Stomach smooth muscle (tissue), 2 donors: ENCODE results near the gene RCN2.
"Not testable (repeated sequence)": the region's sequence is repeated elsewhere in the genome, so short reads cannot be mapped to it uniquely, and the experiment has no call there.

ENCODE experiments used
- H3K27ac ChIP-seq: one replicate; pipeline ENCODE4 v1.7.0; 2013; ENCODE audit warnings: mild to moderate bottlenecking, low read length, inconsistent platforms
- H3K27me3 ChIP-seq, 2 donors: one replicate each; pipeline ENCODE4 v1.7.0; 2013; ENCODE audit warnings: low read length in 2 of 2; ENCODE audit not compliant: insufficient read depth in 2 of 2, control insufficient read depth in 1 of 2
- H3K36me3 ChIP-seq, 2 donors: one replicate each; pipeline ENCODE4 v1.7.0; 2013; ENCODE audit warnings: low read length in 2 of 2; ENCODE audit not compliant: control insufficient read depth in 2 of 2, insufficient read depth in 2 of 2
- H3K4me1 ChIP-seq: one replicate; pipeline ENCODE4 v1.7.0; 2013; ENCODE audit warnings: low read length; ENCODE audit not compliant: control insufficient read depth, insufficient read depth
- H3K4me3 ChIP-seq, 2 donors: one replicate each; pipeline ENCODE4 v1.7.0; 2013; ENCODE audit warnings: low read length in 2 of 2
- H3K9ac ChIP-seq, 2 donors: one replicate each; pipeline ENCODE4 v1.7.0; 2013; ENCODE audit warnings: low read length in 2 of 2, mild to moderate bottlenecking in 1 of 2
- H3K9me3 ChIP-seq, 2 donors: one replicate each; pipeline ENCODE4 v1.7.0; 2013; ENCODE audit warnings: low read length in 2 of 2; ENCODE audit not compliant: control insufficient read depth in 2 of 2
- donor health status: healthy.
- donor health status: Pancreatic carcinoma.

The RCN2 gene

DNA sequence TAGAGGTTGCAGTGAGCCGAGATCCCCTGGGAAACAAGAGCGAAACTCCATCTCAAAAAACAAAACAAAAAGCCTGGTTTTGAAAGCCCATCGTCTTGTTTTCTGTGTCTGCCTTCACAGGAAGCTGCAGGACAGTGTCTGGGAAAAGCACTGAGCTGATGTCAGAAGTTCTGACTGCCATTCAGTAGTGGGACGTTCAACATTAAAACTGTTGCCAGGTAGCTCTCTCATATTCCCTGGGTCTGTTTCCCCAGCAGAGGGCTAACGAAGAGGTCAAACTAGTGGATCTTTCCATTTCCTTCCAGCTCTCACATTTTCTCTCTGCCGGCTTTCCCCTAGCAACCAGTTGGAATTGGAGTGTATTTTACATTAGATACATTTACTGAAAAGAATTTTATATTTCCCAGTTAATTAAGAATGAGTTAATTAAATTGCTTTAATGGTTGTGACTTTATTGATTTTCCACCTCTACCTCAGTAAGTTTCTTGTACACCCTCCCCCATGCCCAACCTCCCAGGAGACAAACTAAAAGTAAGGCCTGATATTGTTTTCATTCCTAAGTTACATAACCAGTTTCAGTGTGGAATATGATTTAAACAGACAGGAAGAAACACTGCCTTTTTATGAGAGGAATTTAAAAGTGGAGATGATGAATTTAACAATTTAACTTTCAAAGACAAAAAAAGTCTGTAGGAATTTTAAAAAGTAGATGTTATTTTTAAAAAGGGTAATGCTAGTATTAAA, 29.9 kb downstream of the RCN2 start:
- H3K9me3 ChIP-seq: no peaks in the 10 kb centered on the region
- H3K9ac ChIP-seq: no peak overlapping the region
- peaks cover 10% of the 10 kb centered on the region for H3K4me1 ChIP-seq
- no peak overlapping the region for H3K27ac ChIP-seq
- H3K4me3 ChIP-seq: peak overlapping the region in 1 of 2 donors; percentile 29
- H3K27me3 ChIP-seq: no peaks in the 10 kb centered on the region
- no peaks in the 10 kb centered on the region for H3K36me3 ChIP-seq

DNA sequence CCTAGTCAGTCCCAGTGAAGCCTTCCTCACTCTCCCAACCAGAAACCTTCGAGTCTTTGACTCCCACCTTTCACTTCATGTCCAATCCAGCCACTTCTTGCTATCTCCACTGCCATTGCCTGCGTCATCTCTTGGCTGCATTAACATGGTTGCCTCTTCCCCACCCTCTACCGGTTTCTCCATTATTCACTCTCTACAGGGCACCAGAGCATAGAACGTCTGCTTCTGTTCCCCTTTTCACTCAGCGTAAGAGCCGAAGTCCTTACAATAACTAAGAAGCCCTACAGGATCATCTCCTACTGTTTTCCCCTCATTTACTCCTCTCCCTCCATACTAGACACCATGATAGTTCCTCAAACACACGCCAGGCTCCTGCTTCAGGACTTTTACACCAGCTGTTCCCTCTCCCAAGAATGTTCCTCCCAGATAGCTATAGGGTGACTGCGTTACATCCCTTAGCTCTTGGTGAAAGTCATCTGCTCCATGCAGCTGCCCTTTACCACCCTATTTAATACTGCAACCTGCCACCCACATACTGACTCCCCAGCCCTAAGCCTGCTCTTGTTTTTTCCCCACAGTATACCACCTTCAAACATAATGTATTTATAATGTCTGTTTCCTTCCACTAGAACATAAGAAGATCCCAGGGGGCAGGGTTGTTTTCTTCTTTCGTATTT, 30.9 kb downstream of the RCN2 start:
- Histone ChIP-seq H3K9me3 (no peaks in the 10 kb centered on the region), H3K27ac (no peak overlapping the region)

DNA sequence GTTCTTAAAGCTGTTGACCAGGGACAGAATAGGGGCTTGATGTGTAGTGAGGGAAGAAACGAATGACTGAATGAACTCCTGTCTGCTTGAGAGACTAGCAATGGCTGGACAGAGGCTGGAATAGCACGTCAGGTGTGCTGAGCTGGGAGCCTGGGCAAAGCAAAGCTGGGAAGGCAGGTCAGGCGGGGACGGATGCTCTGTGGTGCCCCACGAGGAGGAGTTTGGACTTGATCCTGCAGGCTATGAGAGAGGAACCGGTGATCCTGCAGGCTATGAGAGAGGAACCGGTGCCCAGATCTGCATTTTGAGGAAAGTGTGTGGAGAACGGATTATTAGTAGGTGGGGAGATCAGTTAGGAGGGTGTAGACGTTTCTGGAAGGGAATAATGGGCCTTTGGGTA, 32.0 kb downstream of the RCN2 start:
- no peak overlapping the region for H3K27ac ChIP-seq
- no peaks in the 10 kb centered on the region for H3K27me3 ChIP-seq
- H3K4me3 ChIP-seq: no peak overlapping the region
- no peaks in the 10 kb centered on the region for H3K36me3 ChIP-seq
- no peaks in the 10 kb centered on the region for H3K9me3 ChIP-seq
- H3K9ac ChIP-seq: no peak overlapping the region
- peaks cover 12% of the 10 kb centered on the region for H3K4me1 ChIP-seq

More for the DNA sequence above, 30.9 kb downstream of the RCN2 start:
- peaks cover 12% of the 10 kb centered on the region for H3K4me1 ChIP-seq
- H3K4me3 ChIP-seq: no peak overlapping the region
- no peaks in the 10 kb centered on the region for H3K36me3 ChIP-seq
- no peaks in the 10 kb centered on the region for H3K27me3 ChIP-seq
- no peak overlapping the region for H3K9ac ChIP-seq

DNA sequence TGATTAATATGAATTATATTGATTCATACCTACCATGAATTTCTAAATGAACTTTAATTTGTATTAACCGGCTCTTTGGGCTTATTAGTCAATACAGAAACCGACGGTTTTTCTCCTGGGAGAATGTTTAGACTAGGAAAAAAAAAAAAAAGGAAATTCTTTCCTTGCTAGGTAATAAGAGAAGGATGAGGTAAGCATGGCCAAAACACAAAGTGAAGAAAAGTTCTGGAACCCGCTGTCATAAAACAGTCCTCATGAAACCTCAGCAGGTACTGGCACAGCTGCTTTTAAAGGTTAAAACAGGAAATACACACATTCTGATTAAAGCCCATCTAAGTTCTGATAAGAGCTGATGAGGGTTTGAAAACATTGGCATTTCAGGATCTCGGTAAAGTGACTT, 32.6 kb downstream of the RCN2 start:
- Histone ChIP-seq H3K4me3 (no peak overlapping the region), H3K9ac (no peak overlapping the region)

DNA sequence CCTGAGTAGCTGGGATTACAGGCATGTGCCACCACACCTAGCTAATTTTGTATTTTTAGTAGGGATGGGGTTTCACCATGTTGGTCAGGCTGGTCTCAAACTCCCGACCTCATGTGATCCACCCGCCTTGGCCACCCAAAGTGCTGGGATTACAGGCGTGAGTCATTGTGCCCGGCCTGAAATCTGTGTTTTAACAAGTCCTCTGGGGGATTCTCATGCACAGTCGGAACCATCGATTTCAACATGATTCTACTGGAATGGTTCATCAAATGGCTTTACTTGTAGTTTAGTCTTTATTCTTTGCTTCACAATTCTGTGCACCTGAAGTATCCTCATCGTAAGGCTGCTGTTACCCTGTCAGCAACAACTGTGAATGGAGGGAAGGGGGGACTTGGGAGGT, 34.5 kb downstream of the RCN2 start:
- peaks cover 12% of the 10 kb centered on the region for H3K4me1 ChIP-seq
- not testable (repeated sequence) for H3K4me3 ChIP-seq, H3K9me3 ChIP-seq, H3K27ac ChIP-seq, H3K9ac ChIP-seq, H3K27me3 ChIP-seq, H3K36me3 ChIP-seq

More for the DNA sequence above, 32.6 kb downstream of the RCN2 start:
- no peaks in the 10 kb centered on the region for H3K9me3 ChIP-seq
- H3K36me3 ChIP-seq: no peaks in the 10 kb centered on the region
- H3K4me1 ChIP-seq: peaks cover 12% of the 10 kb centered on the region
- H3K27ac ChIP-seq: no peak overlapping the region
- H3K27me3 ChIP-seq: no peaks in the 10 kb centered on the region

DNA sequence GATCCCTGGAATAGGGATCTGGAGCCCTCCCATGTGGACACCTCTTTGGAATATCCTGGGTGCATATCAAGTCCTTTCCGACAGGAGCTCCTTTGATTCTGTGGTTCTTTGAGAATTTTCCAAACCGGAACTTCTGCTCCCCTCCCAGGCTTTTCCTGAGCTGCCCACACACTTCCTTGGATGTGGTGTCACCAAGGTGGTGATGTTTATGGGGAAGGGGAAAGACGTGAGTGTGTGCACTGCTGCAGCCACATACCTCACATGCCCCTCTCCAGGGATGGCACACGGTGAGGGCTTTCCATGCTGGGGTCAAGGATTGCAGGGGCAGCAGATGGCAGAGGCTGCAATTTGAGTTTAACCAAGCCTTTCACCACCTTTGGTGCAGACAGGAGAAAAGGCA, 35.5 kb downstream of the RCN2 start:
- Histone ChIP-seq H3K27me3 (no peaks in the 10 kb centered on the region), H3K36me3 (no peaks in the 10 kb centered on the region), H3K27ac (no peak overlapping the region), H3K9ac (no peak overlapping the region), H3K4me3 (no peak overlapping the region), H3K9me3 (no peaks in the 10 kb centered on the region), H3K4me1 (peaks cover 5% of the 10 kb centered on the region)

DNA sequence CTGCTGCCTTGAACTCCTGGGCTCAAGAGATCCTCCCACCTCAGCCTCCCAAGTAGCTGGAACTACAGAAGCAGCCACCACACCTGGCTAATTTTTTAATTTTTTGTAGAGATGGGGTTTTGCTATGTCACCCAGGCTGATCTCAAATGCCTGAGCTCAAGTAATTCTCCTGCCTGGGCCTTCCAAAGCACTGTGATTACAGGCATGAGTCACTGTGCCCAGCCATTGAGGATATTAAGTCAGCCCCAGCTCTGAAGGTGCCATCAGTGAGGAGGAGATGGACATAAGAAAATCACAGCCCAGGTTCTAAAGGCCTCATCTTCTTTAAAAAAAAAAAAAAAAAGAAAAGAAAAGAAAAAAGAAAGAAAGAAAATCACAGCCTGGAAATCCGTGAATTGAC, 36.8 kb downstream of the RCN2 start:
- H3K4me1 ChIP-seq: peaks cover 11% of the 10 kb centered on the region
- H3K27ac ChIP-seq: no peak overlapping the region

DNA sequence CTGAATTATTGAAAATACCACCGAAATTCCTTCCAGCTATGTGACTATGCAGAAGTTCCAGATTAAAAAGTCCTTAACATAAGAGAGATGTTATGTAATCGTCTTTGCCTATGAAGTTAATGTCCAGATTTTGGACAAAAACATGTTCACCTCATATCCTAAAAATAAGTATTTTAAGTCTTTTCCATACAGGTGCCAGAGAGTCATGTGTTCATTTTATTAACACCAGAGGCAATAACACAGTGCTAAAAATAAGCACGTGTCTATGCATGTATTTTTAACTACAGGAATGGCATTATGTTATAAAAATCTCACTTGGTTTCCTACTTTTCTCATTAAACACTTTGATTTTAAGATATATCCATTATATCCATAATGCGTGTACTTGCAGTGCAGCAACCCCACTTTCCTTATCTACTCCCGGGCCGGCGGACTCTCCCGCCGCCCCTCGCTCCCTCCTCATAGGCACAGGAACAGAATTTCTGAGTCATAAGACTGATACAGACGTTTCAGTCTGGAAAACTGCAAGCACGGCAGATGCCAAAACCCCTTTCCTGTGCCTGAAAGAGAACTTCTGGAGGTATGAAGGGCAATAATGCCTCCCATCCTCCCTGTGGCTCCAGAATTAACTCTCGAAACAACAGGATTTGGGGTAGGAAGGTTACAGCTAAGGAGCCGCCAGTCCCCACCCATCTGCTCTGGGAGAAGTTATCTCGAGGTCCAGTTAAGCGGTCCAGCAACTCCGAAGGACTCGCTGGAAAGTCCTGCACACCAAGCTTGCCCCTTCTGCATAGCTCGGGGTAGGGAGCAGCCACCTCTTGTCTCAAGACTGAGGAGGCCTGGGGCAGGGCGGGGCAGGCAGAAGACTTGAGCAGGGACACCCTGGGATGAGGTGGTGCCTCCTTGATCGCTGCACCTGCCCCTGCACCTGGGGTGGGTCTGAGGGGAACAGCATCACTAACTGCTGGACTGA, 41.1 kb downstream of the RCN2 start:
- H3K27me3 ChIP-seq: no peaks in the 10 kb centered on the region
- no peaks in the 10 kb centered on the region for H3K36me3 ChIP-seq

More for the DNA sequence above, 36.8 kb downstream of the RCN2 start:
- Histone ChIP-seq H3K9ac (no peak overlapping the region), H3K4me3 (no peak overlapping the region), H3K9me3 (no peaks in the 10 kb centered on the region), H3K27me3 (no peaks in the 10 kb centered on the region), H3K36me3 (no peaks in the 10 kb centered on the region)

DNA sequence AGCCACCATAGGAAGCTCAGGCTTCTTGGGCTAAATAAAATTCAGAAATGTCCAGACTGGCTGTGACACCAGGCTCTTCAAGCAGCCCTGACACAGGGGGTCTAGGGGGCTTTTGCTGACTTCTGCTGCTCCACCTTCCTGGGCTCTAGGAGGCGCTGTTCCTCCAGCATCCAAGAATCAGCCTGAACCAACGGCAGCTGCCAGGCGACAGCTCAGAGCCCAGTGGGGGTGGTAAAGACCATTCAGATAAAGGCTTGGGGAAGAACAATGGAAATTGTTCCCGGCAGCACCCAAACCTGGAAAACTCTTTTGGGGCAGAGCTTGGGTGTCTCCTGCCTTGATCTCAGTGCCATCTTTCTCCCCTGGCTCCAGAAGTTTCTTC, 41.8 kb downstream of the RCN2 start:
- H3K27me3 ChIP-seq: no peaks in the 10 kb centered on the region
- H3K9ac ChIP-seq: no peak overlapping the region

More for the DNA sequence above, 41.1 kb downstream of the RCN2 start:
- H3K9ac ChIP-seq: peak overlapping the region; percentile 26 to 62
- H3K27ac ChIP-seq: peak overlapping the region; percentile 53
- H3K4me1 ChIP-seq: peaks cover 10% of the 10 kb centered on the region
- no peaks in the 10 kb centered on the region for H3K9me3 ChIP-seq
- peak overlapping the region; percentile 47 to 64 for H3K4me3 ChIP-seq

DNA sequence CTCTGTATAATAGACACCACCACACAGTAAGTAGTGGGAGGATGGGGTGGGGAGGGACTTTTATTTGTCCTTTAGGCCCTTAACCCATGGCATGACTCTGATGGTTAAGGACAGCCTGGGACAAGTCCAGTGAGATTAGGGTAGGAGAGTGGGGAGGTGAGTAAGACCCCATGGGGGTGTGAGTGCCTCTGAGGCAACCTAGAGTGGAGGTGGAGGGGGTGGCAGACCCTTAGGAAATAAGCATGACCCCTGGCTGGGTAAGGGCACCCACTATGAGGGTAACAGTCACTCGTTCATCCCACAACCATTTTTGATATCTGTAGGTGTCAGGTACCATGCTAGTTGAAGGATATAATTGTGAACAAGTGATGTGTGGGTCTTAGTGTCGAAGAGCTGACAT, 42.4 kb downstream of the RCN2 start:
- Histone ChIP-seq H3K4me1 (peaks cover 10% of the 10 kb centered on the region), H3K4me3 (no peak overlapping the region), H3K27me3 (no peaks in the 10 kb centered on the region), H3K9me3 (no peaks in the 10 kb centered on the region), H3K9ac (no peak overlapping the region), H3K36me3 (no peaks in the 10 kb centered on the region), H3K27ac (no peak overlapping the region)

More for the DNA sequence above, 41.8 kb downstream of the RCN2 start:
- Histone ChIP-seq H3K9me3 (no peaks in the 10 kb centered on the region), H3K27ac (no peak overlapping the region), H3K36me3 (no peaks in the 10 kb centered on the region), H3K4me3 (peak overlapping the region in 1 of 2 donors; percentile 64), H3K4me1 (peaks cover 10% of the 10 kb centered on the region)
